Memory B cell (primary cell): ENCODE results near the gene RAP2A.

Experiments
- ATAC-seq: fragments of 150-1000 bp; cut with Tn5 transposase; 2 replicates; pipeline ENCODE4 v1.10.0; 2021; ENCODE audit warnings: low read depth, mild to moderate bottlenecking, moderate library complexity
- DNase-seq, 2 donors: peaks; one replicate each; pipeline ENCODE4 v3.0.0; 2022; ENCODE audit warnings: low spot score in 2 of 2
- H3K27ac Mint-ChIP-seq: one replicate; pipeline ENCODE4 v1.8.0; 2022; ENCODE audit warnings: mild to moderate bottlenecking, moderate library complexity, mixed read lengths
- H3K27me3 Mint-ChIP-seq: one replicate; pipeline ENCODE4 v1.8.0; 2022; ENCODE audit warnings: mixed read lengths
- H3K36me3 Mint-ChIP-seq: one replicate; pipeline ENCODE4 v1.8.0; 2022; ENCODE audit warnings: mild to moderate bottlenecking, mixed read lengths
- H3K4me1 Mint-ChIP-seq: one replicate; pipeline ENCODE4 v1.8.0; 2022; ENCODE audit warnings: mixed read lengths
- H3K4me3 Mint-ChIP-seq: one replicate; pipeline ENCODE4 v1.8.0; 2022; ENCODE audit warnings: mild to moderate bottlenecking, moderate library complexity, mixed read lengths
- H3K9me3 Mint-ChIP-seq: one replicate; pipeline ENCODE4 v1.8.0; 2022; ENCODE audit warnings: mixed read lengths

RAP2A gene

DNA sequence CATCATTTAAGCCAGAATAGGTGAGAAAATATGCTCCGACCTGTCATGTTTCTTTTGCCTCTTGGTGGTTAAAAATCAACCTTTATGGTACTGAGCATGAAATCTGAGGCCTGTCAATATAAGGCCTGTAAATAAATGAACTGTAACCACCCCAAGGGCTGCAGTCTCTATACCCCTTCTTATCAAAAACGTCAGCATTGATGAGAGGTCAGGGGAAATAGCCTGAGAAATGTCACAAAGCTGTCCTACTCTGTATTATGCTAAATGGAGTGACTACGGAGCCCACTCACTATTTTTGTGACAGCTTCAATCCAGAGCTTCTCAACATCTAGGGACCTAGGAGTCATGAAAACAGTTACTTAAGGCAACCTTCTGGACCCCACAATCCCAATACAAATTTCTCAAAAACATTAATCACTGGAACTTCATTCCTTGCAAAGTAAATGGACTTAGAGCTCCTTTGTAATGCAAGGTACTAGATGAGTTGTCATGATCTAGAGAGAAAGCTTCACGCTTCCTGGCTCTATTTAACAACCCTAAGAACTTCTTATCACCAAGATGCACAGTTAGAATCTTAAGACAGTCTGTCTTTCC is 2.7 kb upstream of the RAP2A start:
- H3K27ac Mint-ChIP-seq: no peak overlapping the region
- no peak for ATAC-seq
- peak overlapping the region; percentile 43 for H3K4me3 Mint-ChIP-seq
- H3K27me3 Mint-ChIP-seq: peaks cover 2% of the 10 kb centered on the region
- H3K9me3 Mint-ChIP-seq: no peaks in the 10 kb centered on the region
- no peaks in the 10 kb centered on the region for H3K36me3 Mint-ChIP-seq
- no peak for DNase-seq
- peaks cover 11% of the 10 kb centered on the region for H3K4me1 Mint-ChIP-seq

DNA sequence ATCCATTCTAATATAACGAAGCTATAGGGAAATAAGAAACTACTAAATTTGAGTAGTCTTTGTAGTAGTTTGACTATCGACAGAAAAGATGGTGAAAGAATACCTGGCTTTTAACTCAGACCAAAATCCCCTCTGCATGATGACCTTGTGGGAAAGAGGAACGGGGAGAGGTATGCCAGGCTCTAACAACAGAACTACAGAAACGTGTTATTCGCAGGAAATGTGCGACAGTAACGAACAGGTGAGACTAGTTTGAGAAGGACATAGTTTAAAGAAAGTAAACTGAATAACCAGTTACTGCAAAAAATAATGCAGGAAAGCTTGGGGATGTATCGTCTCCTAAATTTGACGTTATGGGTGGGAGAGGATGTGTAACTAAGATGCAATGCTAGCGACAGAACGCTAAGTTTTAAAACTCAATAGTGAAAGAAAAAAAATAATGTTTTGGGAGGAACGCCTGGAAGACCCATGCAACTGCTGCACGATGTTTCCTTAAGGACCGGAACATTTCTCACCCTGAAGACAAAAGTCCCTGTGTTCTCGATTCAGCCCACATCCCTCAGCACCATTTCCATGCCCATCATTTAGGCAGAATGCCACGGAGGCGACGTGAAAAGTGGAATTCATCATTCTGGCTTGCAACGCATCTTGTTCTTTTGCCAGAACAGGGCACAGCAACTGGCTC is 1.6 kb upstream of the RAP2A start:
- H3K4me3 Mint-ChIP-seq: peak overlapping the region; percentile 99
- H3K9me3 Mint-ChIP-seq: no peaks in the 10 kb centered on the region
- H3K27ac Mint-ChIP-seq: peak overlapping the region; percentile 96
- DNase-seq (no peak), ATAC-seq (no peak)
- H3K4me1 Mint-ChIP-seq: peaks cover 15% of the 10 kb centered on the region
- H3K36me3 Mint-ChIP-seq: no peaks in the 10 kb centered on the region
- H3K27me3 Mint-ChIP-seq: peaks cover 2% of the 10 kb centered on the region

DNA sequence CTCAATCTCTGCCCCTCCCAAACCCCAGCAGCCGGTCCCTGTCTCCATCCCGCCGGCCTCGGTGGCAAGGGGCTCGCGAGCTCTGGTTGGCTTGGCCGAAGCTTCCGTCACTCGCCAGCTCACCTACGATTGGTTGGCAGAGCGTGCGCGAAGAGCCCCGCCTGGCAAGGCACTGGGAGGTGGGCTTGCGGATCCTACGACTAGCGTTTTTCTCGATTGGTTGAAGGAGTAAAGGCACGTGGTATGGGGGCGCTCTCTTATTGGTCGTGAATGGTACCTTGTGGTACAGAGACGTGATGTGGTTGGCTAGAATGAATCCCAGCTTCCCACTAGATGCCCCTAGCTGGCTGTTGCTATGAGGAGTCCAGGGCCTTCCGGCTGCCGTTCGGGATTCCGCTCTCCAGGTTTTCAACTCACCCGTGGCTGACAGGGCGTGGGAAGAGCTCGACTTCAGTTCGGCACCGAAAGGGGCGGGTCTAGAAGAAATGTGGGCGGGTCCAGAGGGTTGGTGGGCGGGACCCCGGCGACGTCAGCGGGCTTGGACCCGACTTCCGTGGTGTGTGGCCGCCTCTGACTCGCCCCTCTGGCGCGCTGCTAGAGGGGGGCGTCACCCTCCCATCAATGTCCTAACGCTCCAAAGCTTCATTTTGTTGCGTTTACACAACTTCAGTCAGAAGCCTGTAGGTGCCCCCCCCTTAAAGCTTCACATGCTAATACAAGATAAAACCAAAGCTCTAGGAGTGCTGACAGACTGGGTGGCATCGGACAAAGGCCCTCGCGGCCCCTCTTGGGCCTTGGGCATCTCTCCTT is 847 bp upstream of the RAP2A start:
- H3K36me3 Mint-ChIP-seq: no peaks in the 10 kb centered on the region
- DNase-seq (peak; percentile 98 to 99), ATAC-seq (peak; percentile 69)
- peaks cover 15% of the 10 kb centered on the region for H3K4me1 Mint-ChIP-seq
- H3K27ac Mint-ChIP-seq: peak overlapping the region; percentile 96
- H3K27me3 Mint-ChIP-seq: peaks cover 2% of the 10 kb centered on the region
- H3K9me3 Mint-ChIP-seq: no peaks in the 10 kb centered on the region
- H3K4me3 Mint-ChIP-seq: peak overlapping the region; percentile 99

DNA sequence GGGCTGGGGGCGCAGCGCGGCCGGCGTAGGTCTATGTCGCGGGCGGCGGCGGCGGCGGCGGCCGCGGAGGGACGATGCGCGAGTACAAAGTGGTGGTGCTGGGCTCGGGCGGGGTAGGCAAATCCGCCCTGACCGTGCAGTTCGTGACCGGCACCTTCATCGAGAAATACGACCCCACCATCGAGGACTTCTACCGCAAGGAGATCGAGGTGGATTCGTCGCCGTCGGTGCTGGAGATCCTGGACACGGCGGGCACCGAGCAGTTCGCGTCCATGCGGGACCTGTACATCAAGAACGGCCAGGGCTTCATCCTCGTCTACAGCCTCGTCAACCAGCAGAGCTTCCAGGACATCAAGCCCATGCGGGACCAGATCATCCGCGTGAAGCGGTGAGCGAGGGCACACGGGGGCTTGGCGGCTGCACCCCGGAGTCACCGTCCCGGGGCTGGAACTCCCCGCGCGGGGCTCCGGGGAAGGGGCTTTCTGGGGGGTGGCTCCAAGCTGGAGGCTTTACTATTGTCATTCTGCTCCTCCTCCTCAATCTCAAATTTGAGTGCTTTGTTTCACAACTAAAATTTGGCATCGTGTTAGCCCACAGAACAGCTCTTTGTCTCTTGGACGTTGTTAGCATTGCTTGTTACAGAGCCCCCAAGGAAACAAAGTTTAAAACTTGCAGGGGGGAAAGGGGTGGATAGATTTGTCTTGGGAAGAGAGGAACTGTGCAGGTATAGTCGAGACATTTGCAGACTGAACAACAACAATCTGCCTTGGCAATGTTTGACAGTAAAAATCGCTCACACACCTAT is 630 bp downstream of the RAP2A start:
- Mint-ChIP-seq H3K9me3 (no peaks in the 10 kb centered on the region), H3K4me3 (peak overlapping the region; percentile 88), H3K27ac (peak overlapping the region; percentile 76), H3K27me3 (no peaks in the 10 kb centered on the region), H3K36me3 (no peaks in the 10 kb centered on the region), H3K4me1 (peaks cover 15% of the 10 kb centered on the region)
- DNase-seq (peak in 1 of 2 donors; percentile 51), ATAC-seq (no peak)

DNA sequence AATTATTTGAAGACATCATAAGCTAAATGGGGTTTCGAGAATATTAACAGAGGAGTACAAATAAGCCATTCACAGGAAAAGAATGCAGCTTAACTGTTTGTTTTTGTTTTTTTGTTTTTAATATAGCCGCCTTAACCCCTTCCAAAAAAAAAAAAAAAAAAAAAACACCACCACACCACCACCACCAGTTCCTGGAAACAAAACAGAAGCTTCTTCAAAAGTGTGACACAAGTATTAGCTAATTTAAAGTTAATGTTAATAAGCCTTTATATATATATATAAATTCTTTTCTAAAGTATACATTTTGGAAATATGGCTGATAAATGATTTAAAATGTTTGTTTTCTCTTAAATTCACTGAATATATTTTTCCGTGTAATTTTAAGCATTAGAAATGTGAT is 1.4 kb downstream of the RAP2A start:
- H3K4me3 Mint-ChIP-seq: peak overlapping the region; percentile 45
- no peak for ATAC-seq
- no peaks in the 10 kb centered on the region for H3K9me3 Mint-ChIP-seq
- peaks cover 15% of the 10 kb centered on the region for H3K4me1 Mint-ChIP-seq
- DNase-seq: no peak
- peak overlapping the region; percentile 76 for H3K27ac Mint-ChIP-seq
- no peaks in the 10 kb centered on the region for H3K36me3 Mint-ChIP-seq
- no peaks in the 10 kb centered on the region for H3K27me3 Mint-ChIP-seq

DNA sequence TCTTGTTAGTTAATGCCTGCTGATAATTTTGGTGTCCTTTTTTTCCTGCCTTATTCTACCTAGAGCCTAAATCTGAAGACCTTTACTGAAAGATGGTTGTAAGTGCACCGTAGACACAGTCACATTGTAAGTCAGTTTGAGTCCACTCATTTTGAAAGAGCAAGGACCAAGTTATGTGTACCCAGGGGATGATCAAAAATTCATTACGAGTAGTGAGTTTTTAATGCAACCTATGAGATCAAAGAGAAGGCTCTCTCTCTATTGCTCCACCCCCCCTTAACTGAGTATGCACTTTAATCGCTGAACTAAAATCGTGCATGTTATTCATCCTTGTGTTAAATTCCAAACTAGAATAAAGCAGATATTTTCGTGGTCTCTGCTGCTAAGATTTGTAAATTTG is 1.8 kb downstream of the RAP2A start:
- Mint-ChIP-seq H3K27me3 (no peaks in the 10 kb centered on the region), H3K4me3 (peak overlapping the region; percentile 57), H3K27ac (no peak overlapping the region), H3K9me3 (no peaks in the 10 kb centered on the region), H3K4me1 (peaks cover 15% of the 10 kb centered on the region), H3K36me3 (no peaks in the 10 kb centered on the region)
- ATAC-seq (no peak), DNase-seq (no peak)

DNA sequence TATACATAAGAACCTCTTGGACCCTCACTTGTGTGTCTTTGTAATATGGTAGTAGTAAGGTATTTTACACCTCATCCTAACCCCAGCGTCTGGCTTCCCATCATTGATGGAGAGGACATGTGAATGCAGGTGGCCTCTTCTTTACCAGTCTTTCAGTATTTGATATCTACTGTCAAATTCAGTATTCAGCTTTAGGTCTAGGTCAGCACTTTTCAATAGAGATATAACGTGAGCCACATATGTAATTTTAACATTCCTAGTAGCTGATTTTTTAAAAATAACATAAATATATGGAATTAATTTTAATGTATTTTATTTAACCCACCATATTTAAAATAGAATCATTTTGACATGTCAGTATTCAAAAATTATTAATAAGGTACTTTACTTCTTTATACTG is 2.9 kb downstream of the RAP2A start:
- H3K4me3 Mint-ChIP-seq: no peak overlapping the region
- H3K4me1 Mint-ChIP-seq: peaks cover 15% of the 10 kb centered on the region
- H3K27ac Mint-ChIP-seq: peak overlapping the region; percentile 11
- H3K9me3 Mint-ChIP-seq: no peaks in the 10 kb centered on the region
- H3K27me3 Mint-ChIP-seq: no peaks in the 10 kb centered on the region
- ATAC-seq: no peak
- no peaks in the 10 kb centered on the region for H3K36me3 Mint-ChIP-seq
- DNase-seq: no peak

DNA sequence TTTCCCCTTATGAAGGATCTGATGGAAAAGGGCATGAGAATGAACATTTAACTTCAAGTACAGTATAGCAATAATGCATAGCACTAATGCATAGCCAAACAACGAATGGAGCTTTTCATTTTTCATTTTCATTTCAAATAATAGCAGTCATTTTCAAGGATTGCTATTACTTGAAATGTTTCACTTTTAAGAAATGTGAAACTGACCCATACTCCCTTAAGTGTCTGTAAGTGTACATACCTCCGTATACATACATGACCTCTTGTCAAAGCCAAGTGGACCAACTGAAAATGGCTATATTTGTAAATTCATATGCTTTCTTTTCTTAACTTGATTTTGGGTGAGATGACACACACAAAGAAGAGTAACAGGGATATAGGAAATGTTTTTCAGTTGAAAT is 3.8 kb downstream of the RAP2A start:
- no peak for DNase-seq
- H3K9me3 Mint-ChIP-seq: no peaks in the 10 kb centered on the region
- no peaks in the 10 kb centered on the region for H3K27me3 Mint-ChIP-seq
- H3K27ac Mint-ChIP-seq: no peak overlapping the region
- H3K36me3 Mint-ChIP-seq: no peaks in the 10 kb centered on the region
- no peak for ATAC-seq
- peaks cover 10% of the 10 kb centered on the region for H3K4me1 Mint-ChIP-seq
- no peak overlapping the region for H3K4me3 Mint-ChIP-seq

DNA sequence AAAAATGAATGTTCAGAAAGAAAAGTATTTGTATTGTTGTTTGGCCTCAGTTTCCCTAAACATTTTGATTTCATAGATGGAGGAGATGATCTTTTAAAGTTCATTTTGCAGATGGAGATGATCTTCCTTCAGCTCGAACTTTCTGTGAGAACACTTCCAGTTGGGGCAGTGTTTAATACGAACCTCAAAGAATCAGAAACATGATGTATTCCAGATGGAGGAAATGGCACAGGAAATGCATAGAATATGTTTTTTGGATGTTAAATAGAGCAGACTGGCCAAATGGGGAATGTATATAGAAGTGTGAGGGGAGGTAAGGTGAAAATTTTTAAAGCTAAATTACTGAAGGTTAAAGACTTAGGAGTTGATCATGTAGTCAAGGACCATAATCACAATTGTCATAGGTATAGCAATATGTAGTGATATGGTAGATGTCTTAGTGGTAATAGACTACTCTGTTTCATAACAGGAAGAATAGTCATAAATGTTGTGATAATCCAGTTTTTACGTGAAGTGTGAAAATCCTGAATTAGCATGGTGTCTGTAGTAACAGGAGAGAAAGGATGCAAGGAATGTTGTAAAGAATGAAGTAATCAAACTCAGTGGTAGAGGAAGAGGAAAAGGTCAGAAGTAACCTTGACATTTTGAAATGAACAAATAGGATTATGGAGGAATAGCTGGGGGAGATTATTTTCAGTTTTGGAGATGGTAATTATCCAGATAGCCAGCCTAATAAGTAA is 5.1 kb downstream of the RAP2A start:
- H3K9me3 Mint-ChIP-seq: no peaks in the 10 kb centered on the region
- ATAC-seq: no peak
- no peaks in the 10 kb centered on the region for H3K27me3 Mint-ChIP-seq
- no peak for DNase-seq
- peaks cover 10% of the 10 kb centered on the region for H3K4me1 Mint-ChIP-seq
- no peaks in the 10 kb centered on the region for H3K36me3 Mint-ChIP-seq
- H3K4me3 Mint-ChIP-seq: no peak overlapping the region
- H3K27ac Mint-ChIP-seq: no peak overlapping the region

DNA sequence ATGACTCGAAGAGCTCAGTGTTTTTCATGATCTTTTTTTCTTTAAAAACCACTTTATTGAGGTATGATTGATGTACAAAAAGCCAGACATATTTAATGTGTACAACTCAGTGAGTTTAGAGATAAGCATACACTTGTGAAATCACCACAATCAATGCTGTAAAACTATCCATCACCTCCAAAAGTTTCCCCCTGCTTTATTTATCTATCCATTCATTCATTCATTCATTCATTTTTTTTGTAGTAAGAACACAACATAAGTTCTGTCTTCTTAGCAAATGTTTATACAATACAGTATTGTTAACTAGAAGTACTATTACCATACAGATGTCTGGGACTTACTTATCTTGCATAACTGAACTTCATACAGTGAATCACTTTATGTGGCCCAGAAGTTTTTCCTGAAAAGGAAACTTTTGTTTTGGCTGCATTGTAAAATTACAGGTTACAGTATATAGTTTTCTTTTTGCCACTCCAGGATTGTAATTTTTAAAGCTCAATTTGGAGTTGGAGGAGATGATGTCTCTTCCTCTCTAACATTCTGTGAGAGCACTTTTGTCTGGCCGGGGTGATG is 6.7 kb downstream of the RAP2A start:
- Mint-ChIP-seq H3K9me3 (no peaks in the 10 kb centered on the region), H3K27me3 (no peaks in the 10 kb centered on the region), H3K4me1 (peaks cover 8% of the 10 kb centered on the region), H3K36me3 (peaks cover 4% of the 10 kb centered on the region), H3K4me3 (no peak overlapping the region), H3K27ac (no peak overlapping the region)
- DNase-seq (no peak), ATAC-seq (no peak)

DNA sequence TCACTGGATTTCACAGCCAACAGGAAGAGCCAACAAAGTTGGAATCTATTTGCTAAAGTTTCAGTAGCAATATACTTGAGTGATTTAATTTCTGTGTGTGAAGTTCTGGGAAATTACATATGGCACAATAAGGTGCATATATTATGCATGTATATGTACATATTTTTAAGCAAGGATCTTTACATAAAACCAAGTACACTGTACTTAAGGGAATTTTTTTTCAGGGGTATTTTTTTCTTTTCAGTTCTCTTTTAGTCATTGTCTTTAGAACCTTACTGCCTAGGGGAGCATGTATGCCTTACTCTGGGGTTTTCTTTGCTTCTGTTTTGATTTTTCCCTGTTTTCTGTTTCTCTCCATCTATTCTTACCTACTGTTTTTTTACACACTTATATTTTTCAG is 7.4 kb downstream of the RAP2A start:
- no peak overlapping the region for H3K27ac Mint-ChIP-seq
- H3K4me1 Mint-ChIP-seq: peaks cover 5% of the 10 kb centered on the region
- H3K4me3 Mint-ChIP-seq: no peak overlapping the region
- no peaks in the 10 kb centered on the region for H3K9me3 Mint-ChIP-seq
- ATAC-seq (no peak), DNase-seq (no peak)
- no peaks in the 10 kb centered on the region for H3K27me3 Mint-ChIP-seq
- H3K36me3 Mint-ChIP-seq: peaks cover 4% of the 10 kb centered on the region

DNA sequence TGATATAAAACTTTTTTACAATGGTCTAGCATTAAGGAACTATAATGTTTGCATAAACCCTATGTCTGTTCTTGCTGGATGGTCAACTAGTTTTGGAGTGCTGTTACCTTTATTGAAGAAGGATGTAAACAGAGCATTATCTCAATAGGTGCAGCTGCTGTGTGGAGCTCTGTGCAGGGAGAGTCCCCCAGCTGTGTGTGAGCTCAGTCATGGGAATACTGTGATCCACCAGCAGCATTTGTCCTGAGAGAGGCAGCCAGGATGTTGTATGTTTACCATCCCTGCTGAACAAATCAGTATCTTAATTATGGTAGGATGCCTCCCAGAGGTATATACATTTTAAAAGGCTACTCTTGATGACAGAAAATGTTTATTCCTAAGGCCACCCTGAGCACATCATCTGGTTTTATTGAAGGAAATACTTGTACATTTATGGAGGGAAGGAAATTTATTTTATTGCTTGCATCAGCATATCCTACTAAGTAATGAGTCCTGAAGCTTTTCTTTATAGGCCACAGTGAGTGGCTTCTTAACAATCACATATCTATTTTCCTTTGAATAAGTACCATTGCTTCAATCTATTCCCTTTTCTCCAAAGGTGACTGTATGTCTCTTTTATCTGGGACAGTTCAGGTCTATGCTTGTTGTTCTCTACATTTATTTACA is 11.7 kb downstream of the RAP2A start:
- no peak for ATAC-seq
- H3K4me3 Mint-ChIP-seq: no peak overlapping the region
- no peaks in the 10 kb centered on the region for H3K27me3 Mint-ChIP-seq
- DNase-seq: no peak
- peaks cover 9% of the 10 kb centered on the region for H3K4me1 Mint-ChIP-seq
- H3K9me3 Mint-ChIP-seq: no peaks in the 10 kb centered on the region
- H3K27ac Mint-ChIP-seq: no peak overlapping the region
- H3K36me3 Mint-ChIP-seq: peaks cover 11% of the 10 kb centered on the region

DNA sequence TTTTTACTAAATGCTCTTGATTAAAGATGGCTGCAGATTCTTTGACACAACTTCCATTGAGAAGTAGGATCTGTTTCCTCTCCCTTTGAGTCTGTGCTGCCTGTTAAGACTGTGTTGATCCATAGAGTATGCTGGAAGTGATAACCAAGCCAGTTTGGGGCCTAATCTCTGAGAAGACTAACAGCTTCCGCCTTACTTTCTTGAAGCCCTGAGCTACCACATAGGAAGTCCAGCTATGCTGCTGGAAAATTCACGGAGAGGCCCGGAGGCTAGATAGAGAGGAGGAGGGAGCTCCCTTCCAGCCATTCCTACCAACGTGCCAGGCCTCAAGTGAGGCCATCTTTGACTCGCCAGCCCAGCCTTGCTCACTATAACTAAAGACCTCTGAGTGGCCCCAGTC is 12.5 kb downstream of the RAP2A start:
- peaks cover 13% of the 10 kb centered on the region for H3K36me3 Mint-ChIP-seq
- H3K4me3 Mint-ChIP-seq: no peak overlapping the region
- no peaks in the 10 kb centered on the region for H3K27me3 Mint-ChIP-seq
- DNase-seq: no peak
- ATAC-seq: no peak
- H3K27ac Mint-ChIP-seq: no peak overlapping the region
- H3K9me3 Mint-ChIP-seq: no peaks in the 10 kb centered on the region
- H3K4me1 Mint-ChIP-seq: peaks cover 9% of the 10 kb centered on the region
